Activated CD8-positive, alpha-beta memory T cell treated with anti-CD3 and anti-CD28 coated beads, Interleukin-2, amount 50 U/mL, for 4 hours (primary cell): ENCODE results near the gene ZFAND2A.
"Not testable (repeated sequence)": the region's sequence is repeated elsewhere in the genome, so short reads cannot be mapped to it uniquely, and the experiment has no call there.

Source experiments
- DNase-seq: peaks from one replicate; pipeline ENCODE4 v3.0.0-alpha.2; 2020

Gene ZFAND2A

GRCh38 chr7:1174881-1175596 is 15.0 kb upstream of the ZFAND2A start:
- no peak for DNase-seq

GRCh38 chr7:1174002-1174401 is 14.0 kb upstream of the ZFAND2A start:
- no peak for DNase-seq

- DNase-seq, result no peak
Observed at GRCh38 chr7:1172666-1173523, 12.9 kb upstream of the ZFAND2A start.

- DNase-seq, result not testable (repeated sequence)
Observed at GRCh38 chr7:1171516-1171915, 11.5 kb upstream of the ZFAND2A start.

GRCh38 chr7:1170741-1171501 is 10.9 kb upstream of the ZFAND2A start:
- DNase-seq, result no peak

GRCh38 chr7:1169409-1170368 is 9.7 kb upstream of the ZFAND2A start:
- peak; percentile 96 for DNase-seq

GRCh38 chr7:1168422-1168821 is 8.4 kb upstream of the ZFAND2A start:
- DNase-seq, result no peak

- no peak for DNase-seq
Observed at GRCh38 chr7:1164436-1164835, 4.4 kb upstream of the ZFAND2A start.

- no peak for DNase-seq
Observed at GRCh38 chr7:1163121-1163520, 3.1 kb upstream of the ZFAND2A start.

GRCh38 chr7:1160670-1161021 is 650 bp upstream of the ZFAND2A start:
- no peak for DNase-seq

GRCh38 chr7:1159231-1159630 is 765 bp downstream of the ZFAND2A start:
- DNase-seq, result not testable (repeated sequence)

GRCh38 chr7:1158203-1159126 is 1.5 kb downstream of the ZFAND2A start:
- no peak for DNase-seq

GRCh38 chr7:1156782-1157535 is 3.0 kb downstream of the ZFAND2A start:
- no peak for DNase-seq

GRCh38 chr7:1155818-1156781 is 3.9 kb downstream of the ZFAND2A start:
- not testable (repeated sequence) for DNase-seq

- DNase-seq, result no peak
Observed at GRCh38 chr7:1154172-1154739, 5.7 kb downstream of the ZFAND2A start.

- DNase-seq, result peak; percentile 9
Observed at GRCh38 chr7:1152492-1152891, 7.5 kb downstream of the ZFAND2A start.

GRCh38 chr7:1151653-1152425 is 8.2 kb downstream of the ZFAND2A start:
- DNase-seq, result no peak

GRCh38 chr7:1151156-1151555 is 8.8 kb downstream of the ZFAND2A start:
- peak; percentile 11 for DNase-seq
